Measurements from ENCODE around the gene TSC2.
"Not testable (repeated sequence)": the region's sequence is repeated elsewhere in the genome, so short reads cannot be mapped to it uniquely, and the experiment has no call there.

Gene TSC2

GRCh38 chr16:2087748-2088631 lies 40.2 kb downstream of the TSC2 start:
- no peak for DNase-seq

- no peak for DNase-seq
Measured at GRCh38 chr16:2088759-2089358, 41.1 kb downstream of the TSC2 start.

GRCh38 chr16:2089706-2090480 lies 42.1 kb downstream of the TSC2 start:
- DNase-seq: no peak

- DNase-seq: no peak
Measured at GRCh38 chr16:2090481-2090776, 42.6 kb downstream of the TSC2 start.

GRCh38 chr16:2090777-2091546 lies 43.2 kb downstream of the TSC2 start:
- no peak for DNase-seq

- no peak for DNase-seq
Measured at GRCh38 chr16:2091547-2092255, 43.9 kb downstream of the TSC2 start.

- no peak for DNase-seq
Measured at GRCh38 chr16:2092256-2092620, 44.5 kb downstream of the TSC2 start.

GRCh38 chr16:2092866-2093265 lies 45.1 kb downstream of the TSC2 start:
- DNase-seq: no peak

GRCh38 chr16:2093793-2094192 lies 46.0 kb downstream of the TSC2 start:
- no peak for DNase-seq

- no peak for DNase-seq
Measured at GRCh38 chr16:2095315-2095853, 47.6 kb downstream of the TSC2 start.

GRCh38 chr16:2095918-2096582 lies 48.3 kb downstream of the TSC2 start:
- DNase-seq: no peak

GRCh38 chr16:2096853-2097595 lies 49.2 kb downstream of the TSC2 start:
- no peak for DNase-seq

- not testable (repeated sequence) for DNase-seq
Measured at GRCh38 chr16:2097689-2098088, 49.9 kb downstream of the TSC2 start.

- DNase-seq: not testable (repeated sequence)
Measured at GRCh38 chr16:2101581-2101980, 53.8 kb downstream of the TSC2 start.

- DNase-seq: no peak
Measured at GRCh38 chr16:2102471-2102870, 54.7 kb downstream of the TSC2 start.

GRCh38 chr16:2104464-2104863 lies 56.7 kb downstream of the TSC2 start:
- DNase-seq: not testable (repeated sequence)

GRCh38 chr16:2105291-2105690 lies 57.5 kb downstream of the TSC2 start:
- not testable (repeated sequence) for DNase-seq

GRCh38 chr16:2105769-2106168 lies 58.0 kb downstream of the TSC2 start:
- DNase-seq: not testable (repeated sequence)

- not testable (repeated sequence) for DNase-seq
Measured at GRCh38 chr16:2106211-2106610, 58.4 kb downstream of the TSC2 start.

- DNase-seq: not testable (repeated sequence)
Measured at GRCh38 chr16:2107121-2107790, 59.5 kb downstream of the TSC2 start.
